ENCODE data around the gene NUMB.

GRCh38 chr14:73426877-73427276 is 31.5 kb downstream of the NUMB start:
- TF ChIP-seq CTCF (conservative IDR thresholded peaks at IDR 0.05; ENCODE audit: low read depth, low read length) = no peak
- no peak for TF ChIP-seq EZH2 (IDR thresholded peaks at IDR 0.05; ENCODE audit: low read length, unreplicated experiment)
- TF ChIP-seq EZH2phosphoT487 (IDR thresholded peaks at IDR 0.05; ENCODE audit: borderline replicate concordance, low read length) = no peak
